ENCODE measurements around the gene NACC2. TPM values are rescaled to one million over a fixed set of nuclear protein-coding genes. Genes with fewer than 3 reads are reported as not detected.

The NACC2 gene
- total and polyA plus RNA-seq, 2 experiments from 2014 or later, result 4.4 to 12.0 TPM

DNA sequence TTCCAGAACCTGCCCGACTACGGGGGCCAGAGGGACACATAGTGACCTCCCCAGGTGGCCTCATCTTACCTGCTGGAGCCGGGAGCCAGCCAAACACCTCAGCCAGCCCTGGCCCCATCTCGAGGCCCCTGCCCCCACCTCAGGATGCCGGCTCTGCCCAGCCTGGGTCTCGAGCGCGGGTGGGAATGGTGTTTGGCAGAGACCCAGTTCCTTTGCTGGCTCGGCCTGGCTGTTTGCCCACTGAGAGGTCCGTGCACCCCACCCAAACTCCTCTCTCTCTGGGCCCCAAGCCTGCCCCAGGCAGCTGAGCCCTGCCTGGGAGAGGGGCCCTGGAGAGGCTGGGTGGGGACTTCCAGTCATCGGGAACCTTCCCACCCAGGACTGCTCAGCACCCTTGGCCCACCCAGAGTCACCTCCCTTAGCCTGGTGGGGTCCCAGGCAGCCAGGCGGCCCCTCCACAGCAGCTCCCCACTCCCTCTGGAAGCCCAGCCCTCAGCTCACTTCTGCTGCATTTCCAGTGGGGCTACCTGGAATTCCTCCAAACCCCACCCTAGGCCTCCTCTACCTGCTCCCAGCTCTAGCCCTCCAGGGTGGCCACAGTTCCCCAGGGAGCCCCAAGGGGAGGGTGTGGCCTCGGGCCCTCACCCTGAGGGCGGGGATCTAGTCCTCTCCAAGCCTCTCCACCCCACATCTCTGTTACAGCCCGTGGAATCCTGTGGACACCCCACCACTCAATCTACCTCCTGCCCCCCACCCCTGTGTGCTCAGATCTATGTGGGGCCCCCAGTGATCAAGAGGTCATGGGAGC lies 91.5 kb downstream of the NACC2 start:
- no peak overlapping the region for H3K4me3 ChIP-seq
- H3K4me1 ChIP-seq (ENCODE audit: low read depth), result peaks cover 13% of the 10 kb centered on the region
- H3K27ac ChIP-seq, result no peak overlapping the region
- H3K27me3 ChIP-seq, result no peaks in the 10 kb centered on the region
- no peak for TF ChIP-seq CTCF (IDR thresholded peaks at IDR 0.05; ENCODE audit: low read depth, low read length)
- H3K36me3 ChIP-seq, result no peaks in the 10 kb centered on the region
- DNase-seq (ENCODE audit: low read depth in 1 of 2, low spot score in 1 of 2), result no peak
- no peaks in the 10 kb centered on the region for H3K9me3 ChIP-seq (ENCODE audit: low read depth)

GRCh38 chr9:136002881-136003280 lies 92.2 kb downstream of the NACC2 start:
- H3K27ac ChIP-seq, result no peak overlapping the region
- H3K27me3 ChIP-seq, result no peaks in the 10 kb centered on the region
- H3K4me1 ChIP-seq (ENCODE audit: low read depth), result peaks cover 10% of the 10 kb centered on the region
- no peak for DNase-seq (ENCODE audit: low read depth in 1 of 2, low spot score in 1 of 2)
- H3K9me3 ChIP-seq (ENCODE audit: low read depth), result no peaks in the 10 kb centered on the region
- TF ChIP-seq CTCF (IDR thresholded peaks at IDR 0.05; ENCODE audit: low read depth, low read length), result no peak
- H3K4me3 ChIP-seq, result no peak overlapping the region
- H3K36me3 ChIP-seq, result no peaks in the 10 kb centered on the region

GRCh38 chr9:136002215-136002614 lies 92.9 kb downstream of the NACC2 start:
- Histone ChIP-seq H3K4me1 (ENCODE audit: low read depth) (peaks cover 10% of the 10 kb centered on the region), H3K9me3 (ENCODE audit: low read depth) (no peaks in the 10 kb centered on the region), H3K27me3 (no peaks in the 10 kb centered on the region), H3K4me3 (no peak overlapping the region), H3K36me3 (no peaks in the 10 kb centered on the region), H3K27ac (no peak overlapping the region)
- TF ChIP-seq CTCF (IDR thresholded peaks at IDR 0.05; ENCODE audit: low read depth, low read length), result no peak
- no peak for DNase-seq (ENCODE audit: low read depth in 1 of 2, low spot score in 1 of 2)

- Histone ChIP-seq H3K4me3 (no peak overlapping the region), H3K9me3 (ENCODE audit: low read depth) (no peaks in the 10 kb centered on the region), H3K27me3 (no peaks in the 10 kb centered on the region), H3K27ac (no peak overlapping the region), H3K4me1 (ENCODE audit: low read depth) (peaks cover 10% of the 10 kb centered on the region), H3K36me3 (no peaks in the 10 kb centered on the region)
- DNase-seq (ENCODE audit: low read depth in 1 of 2, low spot score in 1 of 2), result peak in 1 of 2 donors; percentile 28
- TF ChIP-seq CTCF (IDR thresholded peaks at IDR 0.05; ENCODE audit: low read depth, low read length), result no peak
Observed at GRCh38 chr9:136001231-136001630, 93.9 kb downstream of the NACC2 start.

DNA sequence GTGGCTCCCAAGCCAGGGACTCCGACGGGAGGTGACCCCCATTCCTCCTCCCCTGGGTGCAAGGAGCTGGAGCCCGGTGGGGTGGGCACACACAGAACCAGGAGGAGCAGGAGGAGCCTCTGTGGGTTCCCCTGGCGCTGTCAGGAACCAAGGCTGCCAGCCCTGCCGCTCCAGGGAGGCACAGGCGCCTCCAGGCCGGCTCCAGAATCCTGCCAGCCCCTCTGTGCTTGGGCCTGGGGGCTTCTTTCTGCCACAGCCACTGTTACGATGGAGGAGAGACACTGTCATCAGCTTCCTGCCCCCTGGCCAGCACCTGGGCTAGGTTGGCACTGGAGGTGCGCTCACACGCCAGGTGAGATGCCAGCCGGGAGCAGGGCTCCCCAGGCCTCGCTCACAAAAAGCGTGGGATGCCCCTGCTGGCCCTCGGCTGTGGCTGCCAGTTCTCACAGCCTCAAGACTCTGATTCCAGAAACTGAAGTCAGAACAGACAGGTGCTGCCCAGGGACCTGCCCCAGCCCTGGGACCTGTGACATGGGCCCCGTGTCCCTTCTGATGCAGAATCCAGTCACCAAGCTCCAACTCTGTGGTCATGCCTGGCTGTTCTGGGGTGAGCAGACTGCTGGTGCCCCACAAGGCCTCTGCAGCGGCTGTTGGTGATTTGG lies 96.5 kb downstream of the NACC2 start:
- no peaks in the 10 kb centered on the region for H3K9me3 ChIP-seq (ENCODE audit: low read depth)
- H3K27ac ChIP-seq, result no peak overlapping the region
- TF ChIP-seq CTCF (IDR thresholded peaks at IDR 0.05; ENCODE audit: low read depth, low read length), result no peak
- peaks cover 8% of the 10 kb centered on the region for H3K4me1 ChIP-seq (ENCODE audit: low read depth)
- H3K36me3 ChIP-seq, result no peaks in the 10 kb centered on the region
- H3K27me3 ChIP-seq, result no peaks in the 10 kb centered on the region
- no peak overlapping the region for H3K4me3 ChIP-seq
- DNase-seq (ENCODE audit: low read depth in 1 of 2, low spot score in 1 of 2), result no peak

All from cardiac muscle cell (in vitro differentiated cells and primary cell).